Measurements from ENCODE around the gene OPRM1. TPM values are rescaled to one million over a fixed set of nuclear protein-coding genes. Genes with fewer than 3 reads are reported as not detected.
"Not testable (repeated sequence)": the region's sequence is repeated elsewhere in the genome, so short reads cannot be mapped to it uniquely, and the experiment has no call there.

Gene OPRM1
- total RNA-seq, 1 donor from 2014 or later, result not detected

DNA sequence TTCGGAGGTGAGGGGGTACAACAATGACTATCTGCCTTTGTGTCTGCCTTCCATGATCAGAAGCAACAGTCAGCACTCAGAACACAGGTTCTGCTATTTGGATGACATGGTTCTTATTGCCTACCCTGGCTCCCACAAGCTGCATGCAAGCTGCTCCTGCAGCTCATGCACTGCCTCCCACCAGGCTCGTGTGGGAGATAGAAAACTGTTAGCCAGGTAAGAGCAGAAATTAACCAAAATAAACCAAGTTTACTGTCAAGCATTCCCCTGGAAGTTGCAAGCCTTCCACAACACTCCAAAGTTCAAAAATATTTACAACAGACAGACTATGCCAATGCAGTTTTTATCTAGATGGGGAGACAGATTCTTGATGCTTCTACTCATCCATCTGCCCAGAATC lies 31.0 kb downstream of the OPRM1 start:
- no peaks in the 10 kb centered on the region for H3K9me3 ChIP-seq
- H3K27me3 ChIP-seq, result no peaks in the 10 kb centered on the region
- TF ChIP-seq CTCF (IDR thresholded peaks at IDR 0.05), result no peak
- H3K4me1 ChIP-seq, result no peaks in the 10 kb centered on the region
- intact Hi-C loops (cut with DNase I), result no loop called here
- H3K36me3 ChIP-seq, result no peaks in the 10 kb centered on the region
- no peak for DNase-seq
- H3K27ac ChIP-seq, result no peak overlapping the region
- no peak for ATAC-seq
- H3K4me3 ChIP-seq, result no peak overlapping the region

DNA sequence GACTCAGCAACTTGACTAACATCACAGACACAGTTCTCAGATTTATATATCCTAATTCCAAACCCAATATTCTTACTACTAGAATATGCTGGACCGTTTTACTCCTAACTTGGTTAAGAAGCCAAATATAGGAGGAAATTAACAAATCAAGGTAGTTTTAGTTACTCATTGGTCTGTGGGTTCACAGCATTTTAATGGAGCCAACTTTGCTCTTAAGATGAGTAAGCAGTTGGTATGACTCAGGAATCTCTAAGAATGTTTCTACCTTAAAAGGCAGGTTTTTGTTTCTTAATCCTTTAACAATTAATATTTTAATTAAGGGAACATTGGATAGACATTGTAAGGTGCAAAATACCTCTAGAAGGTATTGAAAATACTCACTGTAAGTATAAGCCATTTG lies 31.6 kb downstream of the OPRM1 start:
- H3K27me3 ChIP-seq, result no peaks in the 10 kb centered on the region
- H3K36me3 ChIP-seq, result no peaks in the 10 kb centered on the region
- DNase-seq (no peak), ATAC-seq (no peak)
- intact Hi-C loops (cut with DNase I), result no loop called here
- H3K4me3 ChIP-seq, result no peak overlapping the region
- no peak for TF ChIP-seq CTCF (IDR thresholded peaks at IDR 0.05)
- H3K4me1 ChIP-seq, result no peaks in the 10 kb centered on the region
- no peak overlapping the region for H3K27ac ChIP-seq
- no peaks in the 10 kb centered on the region for H3K9me3 ChIP-seq

DNA sequence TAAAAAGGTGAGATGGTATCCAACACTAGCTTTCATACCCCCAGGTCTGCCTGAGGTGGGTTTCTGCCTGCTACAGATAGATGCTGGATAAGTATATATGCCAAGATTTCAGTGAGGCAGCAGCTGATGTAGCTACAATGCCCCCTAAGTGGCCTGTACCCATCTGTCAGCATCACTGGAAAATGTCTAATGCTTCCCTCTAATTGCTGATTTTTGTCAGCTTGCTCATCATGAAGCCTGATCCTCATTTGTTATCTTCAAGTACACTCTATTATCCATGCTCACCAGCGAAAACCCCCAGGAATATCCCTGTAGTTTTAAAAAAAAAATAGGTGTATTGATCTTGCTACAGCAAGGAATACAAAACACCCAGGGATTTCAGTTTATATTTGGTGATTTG lies 32.2 kb downstream of the OPRM1 start:
- no peaks in the 10 kb centered on the region for H3K27me3 ChIP-seq
- H3K9me3 ChIP-seq, result no peaks in the 10 kb centered on the region
- no peaks in the 10 kb centered on the region for H3K36me3 ChIP-seq
- no peak for TF ChIP-seq CTCF (IDR thresholded peaks at IDR 0.05)
- no peaks in the 10 kb centered on the region for H3K4me1 ChIP-seq
- H3K27ac ChIP-seq, result no peak overlapping the region
- no peak for DNase-seq
- H3K4me3 ChIP-seq, result no peak overlapping the region
- intact Hi-C loops (cut with DNase I), result no loop called here
- ATAC-seq, result no peak

DNA sequence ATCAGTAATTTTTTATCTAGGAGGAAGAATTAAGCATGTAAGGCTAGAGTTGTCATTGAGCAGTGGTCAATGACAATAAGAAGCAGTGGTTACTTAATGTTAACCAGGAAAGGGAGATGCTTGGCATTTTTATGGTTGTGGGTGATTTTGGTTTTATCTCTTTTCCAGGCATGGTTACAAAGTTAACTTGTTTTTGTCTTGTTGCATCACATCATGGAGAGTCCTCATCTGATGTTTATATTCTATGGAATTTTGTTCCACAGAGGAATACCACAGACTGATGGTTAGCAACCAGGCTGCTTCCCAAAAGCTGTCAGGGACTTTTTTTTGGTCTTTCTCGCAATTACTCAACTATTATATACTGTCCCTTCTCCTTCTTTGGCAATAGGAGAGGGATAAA lies 32.7 kb downstream of the OPRM1 start:
- TF ChIP-seq CTCF (IDR thresholded peaks at IDR 0.05), result no peak
- DNase-seq (no peak), ATAC-seq (no peak)
- Histone ChIP-seq H3K9me3 (no peaks in the 10 kb centered on the region), H3K36me3 (no peaks in the 10 kb centered on the region), H3K4me1 (no peaks in the 10 kb centered on the region), H3K27ac (no peak overlapping the region), H3K4me3 (no peak overlapping the region), H3K27me3 (no peaks in the 10 kb centered on the region)
- intact Hi-C loops (cut with DNase I), result no loop called here

- H3K27ac ChIP-seq; H3K4me3 ChIP-seq; DNase-seq; H3K27me3 ChIP-seq; H3K9me3 ChIP-seq; H3K4me1 ChIP-seq; intact Hi-C loops (cut with DNase I); ATAC-seq; H3K36me3 ChIP-seq: not testable (repeated sequence)
Measured at GRCh38 chr6:154078596-154078995, 39.6 kb downstream of the OPRM1 start.

- no peak for DNase-seq
- no peaks in the 10 kb centered on the region for H3K36me3 ChIP-seq
- intact Hi-C loops (cut with DNase I), result no loop called here
- no peak for ATAC-seq
- no peak for TF ChIP-seq CTCF (IDR thresholded peaks at IDR 0.05)
- H3K9me3 ChIP-seq, result no peaks in the 10 kb centered on the region
- H3K27ac ChIP-seq, result no peak overlapping the region
- H3K4me3 ChIP-seq, result no peak overlapping the region
- no peaks in the 10 kb centered on the region for H3K4me1 ChIP-seq
- no peaks in the 10 kb centered on the region for H3K27me3 ChIP-seq
Measured at GRCh38 chr6:154080461-154081189, 41.6 kb downstream of the OPRM1 start.
